ENCODE measurements around the gene ZHX3. TPM values are rescaled to one million over a fixed set of nuclear protein-coding genes. Genes with fewer than 3 reads are reported as not detected.
A peak's percentile ranks its signal among the peaks of the same experiment; 100 is the strongest.

The ZHX3 gene
- total and polyA plus RNA-seq, 2 of the 13 experiments (the other 11 are each of a cell fraction or from before 2014, with no cell fraction given): 8.4 to 11.7 TPM

DNA sequence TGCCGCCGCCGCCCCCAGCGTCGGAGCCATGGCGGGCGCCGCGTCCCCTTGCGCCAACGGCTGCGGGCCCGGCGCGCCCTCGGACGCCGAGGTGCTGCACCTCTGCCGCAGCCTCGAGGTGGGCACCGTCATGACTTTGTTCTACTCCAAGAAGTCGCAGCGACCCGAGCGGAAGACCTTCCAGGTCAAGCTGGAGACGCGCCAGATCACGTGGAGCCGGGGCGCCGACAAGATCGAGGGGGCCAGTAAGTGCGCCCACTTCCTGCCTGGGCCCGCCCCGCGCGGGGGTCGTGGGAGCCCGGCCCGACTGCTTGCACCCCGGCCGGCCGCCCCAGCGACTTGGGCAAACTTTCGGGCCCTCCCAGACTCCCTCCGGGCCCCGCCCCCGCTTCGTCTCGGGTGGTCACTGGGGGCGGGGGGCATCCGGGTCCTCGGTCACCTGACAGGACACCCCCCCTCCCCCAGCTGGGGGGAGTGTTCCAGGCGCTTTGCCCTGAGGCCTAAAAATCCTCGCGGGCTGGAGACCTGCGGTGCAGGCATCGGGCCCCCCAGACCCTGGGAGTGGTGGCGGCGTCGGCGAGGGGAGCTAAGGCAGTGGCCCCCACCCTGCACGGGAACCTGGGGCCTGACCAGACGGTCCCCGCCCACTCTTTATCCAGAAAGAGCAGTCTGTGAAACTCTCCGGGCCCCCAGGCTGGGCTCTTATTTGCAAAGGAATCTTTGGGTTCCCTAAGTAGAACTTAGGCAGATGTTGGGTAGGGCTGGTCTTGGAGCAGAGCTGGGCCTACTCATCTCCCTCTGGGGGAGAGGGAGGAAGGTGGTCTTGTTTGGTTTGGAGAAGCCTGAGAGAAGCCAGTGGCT, 179.7 kb downstream of the ZHX3 start (continued):
- TF ChIP-seq NFAT5 (CRISPR knock-in tag; IDR thresholded peaks at IDR 0.05) (peak; percentile 71; the same call in 1 of the 2 replicates), STAT6 (CRISPR knock-in tag; IDR thresholded peaks at IDR 0.05; ENCODE audit: borderline replicate concordance) (no peak), ZNF431 (CRISPR knock-in tag; IDR thresholded peaks at IDR 0.05; ENCODE audit: borderline replicate concordance, low read depth) (0 out of 2 replicates have a peak, but pooled peaks have one; percentile 1), ATF7-NPFF (CRISPR knock-in tag; IDR thresholded peaks at IDR 0.05; ENCODE audit: low read depth) (peak; percentile 57; the same call in 1 of the 2 replicates), MXD3 (CRISPR knock-in tag; IDR thresholded peaks at IDR 0.05) (0 out of 2 replicates have a peak, but pooled peaks have one; percentile 33), SP1 (IDR thresholded peaks at IDR 0.05) (no peak), SP1 (CRISPR knock-in tag; IDR thresholded peaks at IDR 0.05) (peak; percentile 47), ZNF282 (IDR thresholded peaks at IDR 0.05; ENCODE audit: partially characterized antibody) (no peak), ZNF772 (CRISPR knock-in tag; IDR thresholded peaks at IDR 0.05) (peak; percentile 87; the same call in 1 of the 2 replicates), ZNF558 (CRISPR knock-in tag; IDR thresholded peaks at IDR 0.05; ENCODE audit: borderline replicate concordance) (0 out of 2 replicates have a peak, but pooled peaks have one; percentile 18), ONECUT2 (CRISPR knock-in tag; IDR thresholded peaks at IDR 0.05) (0 out of 2 replicates have a peak, but pooled peaks have one; percentile 20), ZNF816 (CRISPR knock-in tag; IDR thresholded peaks at IDR 0.05; ENCODE audit: borderline replicate concordance) (0 out of 2 replicates have a peak, but pooled peaks have one; percentile 84), ZNF224 (CRISPR knock-in tag; IDR thresholded peaks at IDR 0.05) (no peak), SPEN (CRISPR knock-in tag; IDR thresholded peaks at IDR 0.05; ENCODE audit: low read depth) (peak; percentile 98), SRSF1 (optimal IDR thresholded peaks at IDR 0.05; ENCODE audit: low read depth, low read length) (peak; percentile 98), TFDP2 (CRISPR knock-in tag; IDR thresholded peaks at IDR 0.05) (peak; percentile 26), NFYB (CRISPR knock-in tag; IDR thresholded peaks at IDR 0.05) (no peak), KLF13 (CRISPR knock-in tag; IDR thresholded peaks at IDR 0.05) (0 out of 2 replicates have a peak, but pooled peaks have one; percentile 64), NCOA2 (CRISPR knock-in tag; IDR thresholded peaks at IDR 0.05) (peak; percentile 10), GATAD2A (CRISPR knock-in tag; IDR thresholded peaks at IDR 0.05) (peak; percentile 48; the same call in 1 of the 2 replicates)
